Liver (tissue), 9 donors: ENCODE measurements around the gene KIF21B. TPM values are rescaled to one million over a fixed set of nuclear protein-coding genes. Genes with fewer than 3 reads are reported as not detected.

Experiments
- DNase-seq: peaks from one replicate; pipeline ENCODE4 v3.0.0-alpha.2; 2017; ENCODE audit warnings: low spot score
- H3K27ac ChIP-seq, 2 donors: one replicate each; pipeline ENCODE4 v1.7.0; 2013; ENCODE audit warnings: inconsistent platforms in 2 of 2, low read length in 2 of 2, control low read depth in 1 of 2, low read depth in 1 of 2, mild to moderate bottlenecking in 1 of 2
- H3K27me3 ChIP-seq, 4 donors: one replicate each; pipeline versions ENCODE4 v1.6.1 to v1.7.0; 2013; ENCODE audit warnings: low read length in 3 of 4, inconsistent platforms in 1 of 4, mild to moderate bottlenecking in 1 of 4, moderate library complexity in 1 of 4; ENCODE audit not compliant: control insufficient read depth in 4 of 4, insufficient read depth in 4 of 4
- H3K36me3 ChIP-seq, 4 donors: one replicate each; pipeline versions ENCODE4 v1.6.1 to v1.7.0; 2013; ENCODE audit warnings: low read length in 3 of 4, mild to moderate bottlenecking in 3 of 4, low read depth in 1 of 4, moderate library complexity in 1 of 4; ENCODE audit not compliant: control insufficient read depth in 4 of 4, insufficient read depth in 3 of 4
- H3K4me1 ChIP-seq, 4 donors: one replicate each; pipeline versions ENCODE4 v1.6.1 to v1.7.0; 2013; ENCODE audit warnings: low read length in 3 of 4, mild to moderate bottlenecking in 3 of 4, moderate library complexity in 1 of 4; ENCODE audit not compliant: control insufficient read depth in 4 of 4, insufficient read depth in 4 of 4
- H3K4me3 ChIP-seq, 3 donors: one replicate each; pipeline versions ENCODE4 v1.6.1 to v1.7.0; 2013; ENCODE audit warnings: low read length in 3 of 3, control low read depth in 1 of 3, low read depth in 1 of 3, mild to moderate bottlenecking in 1 of 3
- H3K9ac ChIP-seq, 2 donors: one replicate each; pipeline ENCODE4 v1.7.0; 2013; ENCODE audit warnings: low read length in 2 of 2, mild to moderate bottlenecking in 2 of 2, moderate library complexity in 2 of 2, control low read depth in 1 of 2, low read depth in 1 of 2
- H3K9me3 ChIP-seq, 4 donors: one replicate each; pipeline versions ENCODE4 v1.6.1 to v1.7.0; 2013; ENCODE audit warnings: low read length in 3 of 4; ENCODE audit not compliant: control insufficient read depth in 4 of 4
- ATF3 ChIP-seq: IDR thresholded peaks from 2 replicates; pipeline ENCODE4 v1.6.1; 2016; ENCODE audit warnings: antibody characterized with exemption
- CTCF ChIP-seq: fragments of 150-350 bp; IDR thresholded peaks from 2 replicates; pipeline ENCODE4 v1.5.1; 2017; ENCODE audit warnings: improper control_type of control experiment, low read depth, low read length; ENCODE audit not compliant: missing input control
- EGR1 ChIP-seq, 2 donors: IDR thresholded peaks; 2 replicates each; pipeline ENCODE4 v1.6.1; 2016 to 2018; ENCODE audit warnings: antibody characterized with exemption in 2 of 2, low read depth in 2 of 2
- FOXA1 ChIP-seq: IDR thresholded peaks from 2 replicates; pipeline ENCODE4 v1.6.1; 2016; ENCODE audit warnings: antibody characterized with exemption
- FOXA2 ChIP-seq: IDR thresholded peaks from 2 replicates; pipeline ENCODE4 v1.6.1; 2016; ENCODE audit warnings: antibody characterized with exemption
- GABPA ChIP-seq, 2 donors: IDR thresholded peaks in 1 of 2; conservative IDR thresholded peaks in 1 of 2; 2 replicates each; pipeline ENCODE4 v1.6.1; 2016; ENCODE audit warnings: antibody characterized with exemption in 2 of 2, mild to moderate bottlenecking in 1 of 2, moderate library complexity in 1 of 2
- HNF4A ChIP-seq, 2 donors: conservative IDR thresholded peaks; 2 replicates each; pipeline ENCODE4 v1.6.1; 2016; ENCODE audit warnings: antibody characterized with exemption in 2 of 2, mild to moderate bottlenecking in 2 of 2
- HNF4G ChIP-seq: IDR thresholded peaks from 2 replicates; pipeline ENCODE4 v1.6.1; 2016; ENCODE audit warnings: antibody characterized with exemption
- JUND ChIP-seq, 2 donors: IDR thresholded peaks; 2 replicates each; pipeline ENCODE4 v1.6.1; 2016; ENCODE audit warnings: antibody characterized with exemption in 2 of 2
- MAX ChIP-seq: IDR thresholded peaks from 2 replicates; pipeline ENCODE4 v1.6.1; 2016; ENCODE audit warnings: antibody characterized with exemption
- NR2F2 ChIP-seq: IDR thresholded peaks from 2 replicates; pipeline ENCODE4 v1.6.1; 2016; ENCODE audit warnings: antibody characterized with exemption
- RAD21 ChIP-seq, 2 donors: IDR thresholded peaks; 2 replicates each; pipeline ENCODE4 v1.6.1; 2016; ENCODE audit warnings: antibody characterized with exemption in 2 of 2, mild to moderate bottlenecking in 2 of 2
- REST ChIP-seq: IDR thresholded peaks from 2 replicates; pipeline ENCODE4 v1.6.1; 2016; ENCODE audit warnings: antibody characterized with exemption, mild to moderate bottlenecking
- RXRA ChIP-seq, 2 donors: IDR thresholded peaks; 2 replicates each; pipeline ENCODE4 v1.6.1; 2017 to 2018; ENCODE audit warnings: antibody characterized with exemption in 2 of 2, mild to moderate bottlenecking in 1 of 2
- SP1 ChIP-seq: IDR thresholded peaks from 2 replicates; pipeline ENCODE4 v1.6.1; 2018; ENCODE audit warnings: antibody characterized with exemption, mild to moderate bottlenecking
- TAF1 ChIP-seq: conservative IDR thresholded peaks from 2 replicates; pipeline ENCODE4 v1.6.1; 2016; ENCODE audit warnings: antibody characterized with exemption, mild to moderate bottlenecking
- YY1 ChIP-seq: IDR thresholded peaks from 2 replicates; pipeline ENCODE4 v1.6.1; 2016; ENCODE audit warnings: antibody characterized with exemption, mild to moderate bottlenecking
- ZBTB33 ChIP-seq: IDR thresholded peaks from 2 replicates; pipeline ENCODE4 v1.6.1; 2016; ENCODE audit warnings: antibody characterized with exemption
- WGBS: extraction: QIAGEN DNeasy Blood & Tissue Kit; methylation state at CpG from one replicate; pipeline ENCODE4 v1.1.7; 2013; 5-methylcytosine and 5-hydroxymethylcytosine counted together
- polyA plus RNA-seq, 2 donors: library from polyadenylated mRNA; stranded (reverse) in 1 of 2; unstranded in 1 of 2; fragments of 200-250 nt in 1 of 2; fragments of >200 nt in 1 of 2; fragmentation: Nextera tagmentation in 1 of 2; extraction: Ambion mirVana in 1 of 2; gene quantifications; one replicate each; pipeline versions ENCODE4 v1.2.1 to v1.2.3, GENCODE V29; 2013 to 2015
- total RNA-seq, 2 donors: library from RNA; depleted of rRNA; stranded (reverse); fragments of >200 nt; gene quantifications; one replicate each; pipeline ENCODE4 v1.2.3, GENCODE V29; 2014
- donor health status: healthy.
- donor health status: healthy.
- donor health status: healthy.
- donor health status: healthy.
- donor health status: healthy.

Gene KIF21B
- total and polyA plus RNA-seq, 4 donors: 0.42 to 1.9 (median 1.0) TPM

GRCh38 chr1:201048521-201048920 is 25.0 kb upstream of the KIF21B start:
- Histone ChIP-seq H3K4me1 (no peaks in the 10 kb centered on the region), H3K4me3 (no peak overlapping the region), H3K27ac (no peak overlapping the region), H3K9ac (no peak overlapping the region), H3K36me3 (no peaks in the 10 kb centered on the region), H3K9me3 (no peaks in the 10 kb centered on the region), H3K27me3 (no peaks in the 10 kb centered on the region)
- 91% methylated on average over 13 of the region's 13 CpGs for WGBS
- no peak for DNase-seq
- no peak for TF ChIP-seq REST
- TF ChIP-seq EGR1 (IDR thresholded peaks at IDR 0.05; ENCODE audit: low read depth in 2 of 2): no peak
- no peak for TF ChIP-seq FOXA2
- no peak for TF ChIP-seq SP1
- TF ChIP-seq CTCF: no peak
- no peak for TF ChIP-seq HNF4A (conservative IDR thresholded peaks at IDR 0.05)
- no peak for TF ChIP-seq TAF1
- no peak for TF ChIP-seq ZBTB33
- TF ChIP-seq ATF3: no peak
- TF ChIP-seq GABPA (IDR thresholded peaks at IDR 0.05 in 1 of 2, conservative IDR thresholded peaks at IDR 0.05 in 1 of 2): no peak
- TF ChIP-seq FOXA1: no peak
- TF ChIP-seq HNF4G: no peak
- no peak for TF ChIP-seq RXRA (IDR thresholded peaks at IDR 0.05)
- TF ChIP-seq MAX: no peak

GRCh38 chr1:201044119-201044518 is 20.6 kb upstream of the KIF21B start:
- Histone ChIP-seq H3K4me3 (no peak overlapping the region), H3K4me1 (no peaks in the 10 kb centered on the region), H3K27me3 (no peaks in the 10 kb centered on the region), H3K9me3 (no peaks in the 10 kb centered on the region), H3K9ac (no peak overlapping the region), H3K27ac (no peak overlapping the region), H3K36me3 (no peaks in the 10 kb centered on the region)
- 88% methylated on average over 9 of the region's 9 CpGs for WGBS
- no peak for TF ChIP-seq RXRA (IDR thresholded peaks at IDR 0.05)
- TF ChIP-seq RAD21 (IDR thresholded peaks at IDR 0.05): no peak
- TF ChIP-seq GABPA (IDR thresholded peaks at IDR 0.05 in 1 of 2, conservative IDR thresholded peaks at IDR 0.05 in 1 of 2): no peak
- no peak for TF ChIP-seq FOXA1
- TF ChIP-seq TAF1: no peak
- TF ChIP-seq CTCF: no peak
- no peak for TF ChIP-seq HNF4A (conservative IDR thresholded peaks at IDR 0.05)
- TF ChIP-seq ATF3: no peak
- no peak for TF ChIP-seq FOXA2
- no peak for TF ChIP-seq MAX
- TF ChIP-seq EGR1 (IDR thresholded peaks at IDR 0.05; ENCODE audit: low read depth in 2 of 2): no peak
- TF ChIP-seq SP1: no peak
- no peak for TF ChIP-seq YY1
- TF ChIP-seq NR2F2: no peak
- TF ChIP-seq HNF4G: no peak
- TF ChIP-seq ZBTB33: no peak
- no peak for TF ChIP-seq JUND (IDR thresholded peaks at IDR 0.05)
- no peak for DNase-seq
